ENCODE results near the gene CACNA1G.
A peak's percentile ranks its signal among the peaks of the same experiment; 100 is the strongest.

CACNA1G gene

DNA sequence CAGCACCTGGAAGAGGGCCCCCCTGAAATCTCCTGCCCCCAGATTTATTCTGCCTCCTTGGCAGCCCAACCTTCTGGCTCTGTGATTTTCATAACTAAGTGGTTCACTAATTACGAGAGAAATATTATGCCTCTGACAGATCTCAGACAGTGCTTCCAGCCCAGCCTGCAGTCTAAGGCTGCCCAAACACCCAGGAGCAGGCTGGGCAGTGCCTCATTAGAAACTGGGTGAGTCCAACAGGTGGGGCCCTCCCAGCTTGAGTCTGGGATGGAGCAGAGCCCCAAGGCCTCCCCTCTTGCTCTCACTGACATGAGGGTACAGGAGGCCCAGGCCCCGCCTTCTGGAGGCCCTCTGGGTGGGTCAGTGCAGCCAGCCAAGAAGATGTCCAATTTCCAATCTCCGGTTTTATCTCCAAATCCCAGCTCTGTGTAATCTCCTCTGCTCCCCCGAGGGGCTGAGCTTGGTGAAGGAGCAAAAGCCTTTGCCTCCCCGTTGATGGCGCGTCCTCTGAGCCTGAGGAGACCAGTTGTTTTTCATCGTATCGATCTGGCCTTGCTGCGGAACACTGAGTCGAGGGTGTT is 54.0 kb downstream of the CACNA1G start:
- no peak for DNase-seq (ENCODE audit: low read depth)

DNA sequence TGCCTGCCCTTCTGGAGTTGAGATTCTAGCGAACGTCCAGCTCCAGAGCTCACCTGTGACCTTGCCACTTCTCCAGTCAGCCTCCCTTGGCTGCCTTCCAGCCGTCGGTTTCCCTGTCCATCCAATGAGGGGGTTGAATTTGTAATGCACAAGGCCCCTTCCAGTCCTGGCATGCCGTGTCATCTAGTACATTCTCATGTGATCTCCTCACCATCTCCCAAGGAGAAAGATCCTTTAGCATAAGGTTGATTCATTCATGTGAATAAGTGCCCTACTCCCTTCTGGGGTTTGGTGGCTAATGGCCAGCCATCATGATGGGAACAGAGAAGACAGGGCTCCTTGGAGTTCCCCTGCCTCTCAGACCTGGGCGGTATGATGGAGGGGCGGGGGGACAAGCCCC is 55.3 kb downstream of the CACNA1G start:
- no peak for DNase-seq (ENCODE audit: low read depth)

DNA sequence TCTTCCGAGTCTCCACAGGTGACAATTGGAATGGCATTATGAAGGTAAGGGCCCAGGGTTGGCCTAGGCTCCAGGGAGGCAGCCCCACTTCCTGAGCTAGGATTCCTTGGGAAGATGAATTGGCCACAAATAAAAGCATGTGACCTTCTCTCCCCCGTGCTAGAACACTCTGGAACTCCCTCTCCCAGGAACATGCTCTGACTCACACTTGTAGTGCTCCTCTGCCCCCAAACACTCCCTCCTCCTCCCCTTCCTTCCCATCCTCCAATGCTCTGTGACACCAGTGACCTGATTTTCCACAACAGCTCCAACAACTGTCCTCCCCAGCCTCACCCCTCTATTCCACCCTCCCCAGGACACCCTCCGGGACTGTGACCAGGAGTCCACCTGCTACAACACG is 57.8 kb downstream of the CACNA1G start:
- no peak for DNase-seq (ENCODE audit: low read depth)

DNA sequence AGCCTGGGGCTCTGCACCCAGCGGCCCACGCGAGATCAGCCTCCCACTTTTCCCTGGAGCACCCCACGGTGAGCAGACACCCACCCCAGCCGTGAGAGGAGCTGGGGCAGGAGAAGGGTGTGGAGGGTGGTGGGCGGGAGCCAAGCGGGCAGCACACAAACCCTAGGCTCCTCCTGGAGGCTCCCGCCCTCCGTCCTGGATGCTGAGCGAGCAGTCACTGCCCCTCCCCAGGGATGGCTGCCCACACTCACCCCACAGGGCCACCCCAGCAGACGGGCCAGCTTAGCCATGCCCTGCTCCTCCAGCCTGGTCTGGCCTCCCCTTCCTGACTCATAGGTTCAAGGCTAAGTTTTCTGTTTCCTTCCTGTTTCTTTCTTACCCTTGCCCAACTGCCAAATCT is 58.4 kb downstream of the CACNA1G start:
- no peak for DNase-seq (ENCODE audit: low read depth)

DNA sequence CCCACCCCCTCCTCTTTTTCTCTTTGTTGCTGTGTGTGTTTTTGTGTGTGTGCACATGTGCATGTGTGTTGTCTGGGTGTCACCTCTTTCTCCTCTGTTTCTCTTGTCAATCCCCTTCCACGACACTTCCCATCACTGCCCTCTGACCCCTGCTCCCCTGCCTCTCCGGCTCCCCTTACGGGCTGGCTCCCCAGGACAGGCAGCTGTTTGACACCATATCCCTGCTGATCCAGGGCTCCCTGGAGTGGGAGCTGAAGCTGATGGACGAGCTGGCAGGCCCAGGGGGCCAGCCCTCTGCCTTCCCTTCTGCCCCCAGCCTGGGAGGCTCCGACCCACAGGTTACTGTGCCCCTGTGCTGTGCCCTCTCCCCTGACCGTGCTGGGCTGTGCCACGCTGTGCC is 59.0 kb downstream of the CACNA1G start:
- no peak for DNase-seq (ENCODE audit: low read depth)

DNA sequence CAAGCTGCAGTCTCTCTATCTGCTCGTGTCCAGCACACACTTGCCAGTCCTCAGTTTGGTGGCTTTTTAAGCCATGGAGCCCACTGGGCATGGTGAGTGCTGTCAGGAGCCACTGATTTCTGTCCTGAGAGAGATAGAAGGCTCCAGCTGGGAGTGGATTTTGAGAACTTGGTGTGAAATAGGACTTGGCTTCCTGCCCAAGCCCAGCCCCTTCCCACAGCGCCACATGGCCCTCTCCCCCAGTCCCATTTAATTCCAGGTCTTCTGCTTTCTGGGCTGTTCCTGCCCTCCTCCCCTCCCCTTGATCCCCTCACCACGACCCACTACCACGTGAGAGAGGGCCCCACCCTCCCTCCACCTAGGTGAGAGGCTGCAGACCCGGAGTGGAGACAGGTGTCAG is 59.7 kb downstream of the CACNA1G start:
- DNase-seq (ENCODE audit: low read depth): no peak

DNA sequence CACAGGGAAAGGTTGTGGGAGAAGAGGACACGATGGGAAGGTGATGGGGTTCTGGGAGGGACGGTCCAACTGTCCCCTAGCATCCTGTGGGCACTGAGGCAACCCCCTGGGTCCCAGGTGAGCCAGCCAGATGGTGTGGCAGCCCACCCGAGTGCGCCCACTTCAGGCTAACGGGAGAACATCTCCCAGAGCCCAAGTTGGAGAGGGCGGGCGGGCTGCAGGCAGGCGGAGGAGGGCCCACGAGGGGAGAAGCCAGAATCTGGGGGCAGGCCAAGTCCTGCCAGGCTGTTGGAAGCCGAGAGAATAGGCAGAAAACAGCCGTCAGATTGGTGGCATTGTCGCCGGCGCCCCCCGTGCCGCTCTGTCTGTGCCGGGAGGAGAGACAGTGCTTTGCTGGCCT is 60.3 kb downstream of the CACNA1G start:
- no peak for DNase-seq (ENCODE audit: low read depth)

DNA sequence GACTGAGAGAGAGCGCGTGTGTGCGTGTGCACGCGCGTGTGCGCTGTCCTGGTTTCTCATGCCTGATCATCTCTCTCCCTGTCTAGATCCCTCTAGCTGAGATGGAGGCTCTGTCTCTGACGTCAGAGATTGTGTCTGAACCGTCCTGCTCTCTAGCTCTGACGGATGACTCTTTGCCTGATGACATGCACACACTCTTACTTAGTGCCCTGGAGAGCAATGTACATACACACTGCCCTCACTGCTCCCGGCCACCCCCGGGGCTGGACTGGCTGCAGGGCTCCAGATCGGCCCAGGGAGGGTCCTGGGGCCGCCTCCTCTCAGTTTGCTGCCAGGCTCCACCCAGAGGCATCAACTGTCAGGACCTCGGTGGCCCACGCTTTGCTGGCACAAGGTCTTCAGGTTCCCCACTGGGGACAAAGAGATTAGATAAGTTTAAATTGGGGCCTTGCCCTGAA is 61.1 kb downstream of the CACNA1G start:
- no peak for DNase-seq (ENCODE audit: low read depth)

DNA sequence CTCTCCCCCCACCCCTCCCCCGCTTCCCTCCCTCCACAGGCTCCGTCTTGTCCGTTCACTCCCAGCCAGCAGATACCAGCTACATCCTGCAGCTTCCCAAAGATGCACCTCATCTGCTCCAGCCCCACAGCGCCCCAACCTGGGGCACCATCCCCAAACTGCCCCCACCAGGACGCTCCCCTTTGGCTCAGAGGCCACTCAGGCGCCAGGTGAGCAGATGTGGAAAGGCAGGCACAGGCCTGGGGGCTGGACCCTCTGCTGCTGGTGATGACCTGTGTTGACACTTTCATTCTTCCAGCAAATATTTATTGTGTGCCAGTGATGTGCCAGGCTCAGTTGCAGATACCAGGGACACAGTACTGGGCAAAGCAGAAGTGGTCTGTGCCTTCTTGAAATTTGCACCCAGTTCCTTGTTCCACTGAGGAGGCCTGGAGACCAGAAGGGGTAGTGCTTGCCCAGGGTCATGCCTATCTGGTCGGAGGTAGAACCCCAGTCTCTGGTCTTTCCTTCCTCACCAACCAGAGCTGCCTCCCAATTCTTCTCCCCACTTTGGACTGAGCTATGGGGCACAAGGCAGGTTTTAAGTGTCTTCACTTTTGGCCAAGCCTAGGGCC is 63.9 kb downstream of the CACNA1G start:
- no peak for DNase-seq (ENCODE audit: low read depth)

DNA sequence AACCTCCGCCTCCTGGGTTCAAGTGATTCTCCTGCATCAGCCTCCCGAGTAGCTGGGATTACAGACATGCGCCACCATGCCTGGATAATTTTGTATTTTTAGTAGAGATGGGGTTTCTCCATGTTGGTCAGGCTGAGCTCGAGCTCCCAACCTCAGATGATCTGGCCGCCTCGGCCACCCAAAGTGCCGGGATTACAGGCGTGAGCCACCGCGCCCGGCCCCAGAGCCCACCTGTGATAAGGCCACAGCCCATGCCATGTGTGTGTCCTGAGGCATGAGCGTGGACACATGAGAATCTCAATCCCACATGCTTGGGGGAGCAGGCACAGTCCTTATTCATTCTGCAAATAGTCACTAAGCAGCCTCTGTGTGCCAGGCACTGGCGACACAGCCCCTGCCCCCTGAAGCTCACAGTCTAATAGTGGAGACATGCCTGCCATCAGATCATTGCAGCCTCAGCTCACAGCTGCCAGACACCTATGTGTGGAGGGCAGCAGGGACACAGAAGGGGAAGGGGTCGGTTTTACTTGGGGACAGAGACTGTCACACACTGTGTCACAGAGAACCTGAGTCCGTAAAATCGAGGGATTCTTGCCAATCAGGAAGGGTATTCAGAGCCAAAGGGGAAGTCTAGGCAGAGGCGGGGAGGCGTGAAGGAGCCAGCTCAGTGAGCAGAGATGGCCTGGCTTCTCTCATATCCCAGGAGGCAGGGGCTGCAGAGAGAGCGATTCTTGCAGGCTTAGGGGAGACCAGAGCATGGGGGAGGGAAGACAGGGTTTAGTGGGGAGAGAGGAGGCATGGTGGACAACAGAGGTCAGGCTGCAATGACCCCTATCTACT is 64.7 kb downstream of the CACNA1G start:
- DNase-seq (ENCODE audit: low read depth): no peak

DNA sequence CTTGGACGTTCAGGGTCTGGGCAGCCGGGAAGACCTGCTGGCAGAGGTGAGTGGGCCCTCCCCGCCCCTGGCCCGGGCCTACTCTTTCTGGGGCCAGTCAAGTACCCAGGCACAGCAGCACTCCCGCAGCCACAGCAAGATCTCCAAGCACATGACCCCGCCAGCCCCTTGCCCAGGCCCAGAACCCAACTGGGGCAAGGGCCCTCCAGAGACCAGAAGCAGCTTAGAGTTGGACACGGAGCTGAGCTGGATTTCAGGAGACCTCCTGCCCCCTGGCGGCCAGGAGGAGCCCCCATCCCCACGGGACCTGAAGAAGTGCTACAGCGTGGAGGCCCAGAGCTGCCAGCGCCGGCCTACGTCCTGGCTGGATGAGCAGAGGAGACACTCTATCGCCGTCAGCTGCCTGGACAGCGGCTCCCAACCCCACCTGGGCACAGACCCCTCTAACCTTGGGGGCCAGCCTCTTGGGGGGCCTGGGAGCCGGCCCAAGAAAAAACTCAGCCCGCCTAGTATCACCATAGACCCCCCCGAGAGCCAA is 65.6 kb downstream of the CACNA1G start:
- peak; percentile 51 for DNase-seq (ENCODE audit: low read depth)

DNA sequence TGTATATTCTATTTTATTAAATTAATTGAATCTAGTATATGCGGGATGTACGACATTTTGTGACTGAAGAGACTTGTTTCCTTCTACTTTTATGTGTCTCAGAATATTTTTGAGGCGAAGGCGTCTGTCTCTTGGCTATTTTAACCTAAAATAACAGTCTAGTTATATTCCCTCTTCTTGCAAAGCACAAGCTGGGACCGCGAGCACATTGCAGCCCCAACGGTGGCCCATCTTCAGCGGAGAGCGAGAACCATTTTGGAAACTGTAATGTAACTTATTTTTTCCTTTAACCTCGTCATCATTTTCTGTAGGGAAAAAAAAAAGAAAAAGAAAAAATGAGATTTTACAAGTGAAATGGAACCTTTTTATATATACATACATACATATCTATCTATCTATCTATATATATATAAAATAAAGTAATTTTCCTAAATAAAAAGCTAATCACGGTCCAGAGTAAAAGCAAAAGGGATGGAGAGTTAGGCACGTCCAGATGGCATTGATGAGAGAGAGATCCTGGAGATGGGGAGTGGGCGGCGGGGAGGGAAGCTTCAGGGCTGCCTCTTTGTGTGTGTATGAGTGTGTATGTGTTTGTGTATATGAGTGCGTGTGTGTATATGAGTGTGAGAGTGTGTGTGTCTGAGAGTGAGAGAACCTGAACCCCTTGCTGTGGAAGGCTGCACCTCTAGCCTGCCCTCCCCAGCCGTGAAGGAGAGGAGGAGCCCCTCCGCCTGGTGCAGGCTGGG is 66.7 kb downstream of the CACNA1G start:
- no peak for DNase-seq (ENCODE audit: low read depth)

DNA sequence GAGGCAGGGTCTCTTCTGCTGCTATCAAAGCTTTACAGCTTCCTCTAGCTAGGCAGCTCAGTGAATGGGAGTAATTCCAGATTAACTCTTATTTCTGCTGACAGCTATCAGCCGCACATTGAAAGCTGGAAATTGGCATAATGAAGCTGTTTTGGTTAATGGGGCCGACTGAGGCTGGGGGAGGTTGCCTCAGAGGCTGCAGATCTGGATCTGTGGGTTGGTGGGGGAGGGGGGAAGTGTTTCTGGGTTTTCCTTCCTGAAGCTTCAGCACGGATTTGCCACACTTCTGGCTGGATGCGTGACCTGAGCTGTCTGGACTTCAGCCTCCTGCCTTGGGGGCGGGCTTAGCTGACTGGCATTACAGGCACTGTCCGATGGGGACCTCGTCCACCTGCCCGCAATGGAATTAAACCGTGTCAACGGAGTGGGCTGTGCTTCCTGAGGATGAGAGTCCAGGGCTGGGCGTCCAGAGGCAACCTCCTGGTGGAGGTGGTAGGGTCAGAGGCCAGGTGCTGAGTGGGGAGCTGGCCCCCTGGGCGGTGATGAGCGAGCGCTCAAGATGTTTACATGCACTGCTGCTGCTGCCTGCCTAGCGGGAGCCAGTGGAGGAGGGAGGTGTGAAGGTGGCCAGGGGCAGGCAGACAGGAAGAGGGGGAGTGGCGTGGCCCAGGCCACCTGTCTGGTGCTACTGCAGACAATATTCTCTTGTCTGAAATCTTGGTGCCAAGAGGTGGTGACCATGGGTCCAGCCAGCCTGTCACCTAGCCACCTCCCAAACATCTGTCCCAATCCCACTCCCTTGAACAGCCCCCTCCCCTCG is 67.5 kb downstream of the CACNA1G start:
- no peak for DNase-seq (ENCODE audit: low read depth)

DNA sequence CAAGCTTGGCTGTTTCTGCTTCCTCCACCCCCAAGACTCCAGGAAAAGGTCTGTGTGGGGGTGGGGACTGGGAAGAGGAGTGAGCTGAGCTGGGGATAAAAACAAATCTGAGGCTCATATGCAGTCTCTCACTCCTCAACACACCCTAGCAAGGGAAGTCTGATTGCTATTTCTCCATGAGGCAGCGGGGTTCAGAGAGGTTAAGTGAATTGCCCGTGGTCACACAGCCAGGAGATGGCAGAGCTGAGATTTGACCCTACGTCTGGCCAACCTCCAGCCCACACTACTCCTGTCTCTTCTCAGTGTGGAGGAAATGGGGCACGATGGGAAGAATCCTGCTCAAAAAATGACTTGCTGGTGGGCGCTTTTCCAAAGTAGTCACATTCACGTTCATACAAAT is 69.4 kb downstream of the CACNA1G start:
- no peak for DNase-seq (ENCODE audit: low read depth)

DNA sequence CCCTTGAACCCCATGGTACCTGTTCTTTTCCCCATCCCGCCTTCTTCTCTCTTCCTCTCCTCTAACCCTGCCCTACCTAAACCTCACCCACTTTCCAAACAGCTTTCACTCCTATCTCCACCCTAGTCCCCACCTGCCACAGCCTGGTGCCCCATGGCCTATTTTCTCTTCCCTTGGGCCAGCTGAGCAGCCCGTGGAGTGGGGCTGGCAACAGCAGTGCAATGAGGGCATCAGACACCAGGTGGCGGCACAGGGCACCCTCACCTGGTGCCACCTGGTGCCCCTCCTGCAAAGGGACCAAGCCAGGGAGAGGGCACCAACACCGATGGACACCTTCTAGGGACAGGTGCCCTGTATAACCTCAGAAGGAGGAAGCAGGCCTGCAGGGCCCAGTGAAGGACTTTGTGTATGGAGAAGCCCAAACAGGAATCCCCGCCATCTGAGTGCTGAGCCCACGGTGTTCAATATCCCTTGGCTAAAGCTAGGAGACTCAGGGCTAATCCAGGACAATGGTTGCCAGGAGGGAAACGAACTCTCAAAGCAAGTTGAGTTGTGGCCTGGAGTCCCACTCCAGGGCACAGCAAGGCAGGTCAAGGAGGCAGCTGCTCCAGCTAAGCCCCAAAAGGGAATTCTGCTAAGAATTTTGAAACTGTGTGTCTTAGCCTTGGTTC is 70.1 kb downstream of the CACNA1G start:
- peak; percentile 53 for DNase-seq (ENCODE audit: low read depth)

DNA sequence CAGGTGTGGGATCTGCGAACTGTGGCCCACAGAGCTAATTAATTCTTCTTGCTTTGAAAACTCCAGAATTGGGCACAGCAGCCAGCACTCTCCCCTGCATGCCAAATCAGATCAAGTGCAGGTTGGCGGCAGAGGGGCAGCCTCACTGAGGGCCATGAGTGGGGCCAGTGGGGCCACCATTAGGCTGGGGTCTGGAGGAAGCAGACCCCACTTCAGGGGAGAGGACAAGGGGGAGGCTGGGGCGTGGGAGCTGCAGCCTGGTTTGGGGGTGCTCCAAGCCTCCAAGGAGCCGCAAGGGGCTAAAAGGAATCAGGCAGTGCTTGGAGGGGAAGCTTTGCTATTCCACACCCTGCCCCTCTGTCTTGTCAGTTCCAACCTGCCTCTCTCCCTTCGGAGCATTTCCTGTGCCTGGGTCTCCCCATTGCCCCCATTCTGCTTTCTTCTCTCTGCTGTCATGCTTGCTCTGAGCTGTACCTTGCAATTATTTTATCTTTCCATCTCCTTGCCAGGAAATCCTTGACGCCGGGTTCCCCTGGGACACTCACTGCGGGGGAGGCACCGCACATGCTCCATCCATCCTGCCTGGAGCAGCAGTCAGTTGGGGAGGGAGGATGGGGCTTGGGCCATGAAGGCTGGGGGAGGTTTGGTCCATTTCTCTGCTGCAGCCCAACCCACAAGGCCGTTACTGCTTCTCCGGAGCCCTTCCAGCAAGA is 70.8 kb downstream of the CACNA1G start:
- no peak for DNase-seq (ENCODE audit: low read depth)

DNA sequence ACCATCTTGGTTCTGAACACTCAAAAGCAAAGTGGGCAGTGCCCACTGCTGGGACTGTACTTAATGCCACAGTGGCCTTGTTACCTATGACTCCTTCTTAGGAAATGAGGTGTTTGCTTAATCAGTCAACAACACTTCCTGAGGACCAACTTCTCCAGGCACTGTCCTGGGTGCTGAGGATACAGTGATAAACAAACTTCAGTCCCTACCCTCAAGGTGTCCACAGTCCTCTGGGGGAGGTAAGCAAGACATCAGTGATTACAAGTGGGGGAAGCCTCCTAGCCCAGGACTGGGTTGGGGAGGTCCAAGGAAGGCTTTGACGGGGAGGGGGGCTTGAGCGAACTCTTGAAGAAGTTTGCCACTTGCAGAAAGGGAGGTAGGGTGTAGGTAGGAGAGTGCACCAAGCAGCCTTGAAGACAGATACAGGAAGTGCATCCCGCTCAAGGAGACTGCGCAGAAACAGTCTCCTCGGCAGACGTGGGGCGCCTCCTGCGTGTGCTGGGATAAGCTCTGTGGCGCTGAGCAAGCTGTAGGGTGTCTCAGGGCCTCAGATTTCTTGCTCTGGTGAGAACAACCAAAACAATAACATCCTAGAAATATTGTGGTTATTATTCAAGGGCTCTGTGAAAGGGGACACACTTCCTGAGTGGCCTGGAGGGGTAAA is 71.5 kb downstream of the CACNA1G start:
- DNase-seq (ENCODE audit: low read depth): no peak

DNA sequence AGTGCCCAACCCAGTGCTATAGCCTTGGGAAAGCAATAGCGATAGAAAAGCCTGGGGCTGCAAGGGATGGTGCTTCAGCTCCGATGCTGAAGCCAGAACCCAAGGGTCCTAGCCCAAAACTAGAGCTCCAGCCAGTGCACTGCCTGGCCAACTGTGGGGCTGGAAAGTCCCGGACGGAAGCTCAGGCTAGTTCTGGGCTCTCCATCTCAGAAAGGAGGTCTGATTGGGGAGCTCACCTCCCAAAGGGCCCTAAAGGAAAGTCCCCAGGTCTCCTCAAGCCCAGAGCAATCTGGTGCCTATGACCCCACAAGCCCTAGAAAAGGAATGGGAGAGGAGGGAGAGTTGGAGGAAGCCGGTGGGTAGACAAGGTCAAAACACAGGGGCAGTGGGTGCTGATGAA is 72.1 kb downstream of the CACNA1G start:
- DNase-seq (ENCODE audit: low read depth): no peak

DNA sequence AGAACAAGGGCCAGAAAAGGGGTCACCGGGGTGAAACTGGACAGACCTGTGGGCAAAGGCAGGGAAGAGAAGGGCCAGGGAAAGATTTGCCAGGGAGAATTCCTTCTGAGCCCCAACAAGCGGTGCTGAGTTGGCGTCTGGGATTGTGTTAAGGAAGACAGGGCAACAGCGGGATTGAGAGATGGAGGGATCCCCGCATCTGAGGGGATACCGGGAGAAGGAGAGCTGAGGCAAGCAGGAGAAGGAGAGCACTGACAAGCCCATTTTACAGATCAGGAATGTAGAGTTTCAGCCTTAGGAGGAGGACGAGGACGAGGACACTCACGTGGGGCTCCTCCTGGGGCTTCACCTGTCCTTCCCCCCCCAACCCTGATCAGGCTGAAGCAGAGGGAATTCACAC is 73.2 kb downstream of the CACNA1G start:
- no peak for DNase-seq (ENCODE audit: low read depth)
